Gastroesophageal sphincter (tissue), 4 donors: ENCODE measurements around the gene CD4. TPM values are rescaled to one million over a fixed set of nuclear protein-coding genes. Genes with fewer than 3 reads are reported as not detected.
A peak's percentile ranks its signal among the peaks of the same experiment; 100 is the strongest.

Experiments
- ATAC-seq: fragments of 150-250 bp; one replicate; pipeline ENCODE4 v1.9.1; 2016; ENCODE audit warnings: mild to moderate bottlenecking, moderate library complexity
- H3K27ac ChIP-seq, 4 donors: fragments of 200-600 bp; sonication (generic) in 3 of 4; 1 replicate in 3 of 4; 2 replicates in 1 of 4; pipeline ENCODE4 v1.5.1; 2016 to 2019
- H3K27me3 ChIP-seq: fragments of 200-600 bp; sonication (generic); one replicate; pipeline ENCODE4 v1.5.1; 2019
- H3K36me3 ChIP-seq, 2 donors: fragments of 200-600 bp; sonication (generic); one replicate each; pipeline ENCODE4 v1.5.1; 2019; ENCODE audit warnings: control low read depth in 1 of 2
- H3K4me1 ChIP-seq, 3 donors: fragments of 200-600 bp; sonication (generic); 1 replicate in 2 of 3; 2 replicates in 1 of 3; pipeline ENCODE4 v1.5.1; 2016 to 2019; ENCODE audit warnings: control low read depth in 2 of 3
- H3K4me3 ChIP-seq, 2 donors: fragments of 200-600 bp; sonication (generic); one replicate each; pipeline ENCODE4 v1.5.1; 2019; ENCODE audit warnings: mild to moderate bottlenecking in 1 of 2, moderate library complexity in 1 of 2
- H3K9me3 ChIP-seq, 3 donors: fragments of 200-600 bp; sonication (generic); one replicate each; pipeline ENCODE4 v1.5.1; 2017 to 2019; ENCODE audit warnings: control low read depth in 2 of 3
- EP300 ChIP-seq: sonication (generic); formaldehyde crosslinking; IDR thresholded peaks from one replicate; pipeline ENCODE4 v1.6.1; 2017; ENCODE audit warnings: antibody characterized with exemption, mild to moderate bottlenecking
- POLR2A ChIP-seq, 2 donors: fragments of 450-650 bp; IDR thresholded peaks; one replicate each; pipeline ENCODE4 v1.6.1; 2017; ENCODE audit warnings: antibody characterized with exemption in 2 of 2, mild to moderate bottlenecking in 2 of 2, moderate library complexity in 1 of 2
- POLR2AphosphoS5 ChIP-seq: sonication (generic); formaldehyde crosslinking; IDR thresholded peaks from one replicate; pipeline ENCODE4 v1.6.1; 2017; ENCODE audit warnings: antibody characterized with exemption
- WGBS, 2 donors: methylation state at CpG; one replicate each; pipeline ENCODE4 v1.1.5; 2018; ENCODE audit warnings: low coverage in 1 of 2; 5-methylcytosine and 5-hydroxymethylcytosine counted together
- total RNA-seq, 4 donors: library from RNA; depleted of rRNA; stranded (reverse); fragments of >200 nt; gene quantifications; one replicate each; pipeline ENCODE4 v1.1.0, GENCODE V29; 2016
- TF ChIP-seq, protein P1 (sequence below), 4 experiments: fragments of 200-600 bp in 2 of 4; fragments of 450-650 bp in 2 of 4; sonication (generic) in 1 of 4; IDR thresholded peaks; one replicate each; pipeline ENCODE4 v1.5.1; 2017 to 2019; ENCODE audit warnings: antibody characterized with exemption in 4 of 4, mild to moderate bottlenecking in 2 of 4, moderate library complexity in 2 of 4

Gene CD4
- total RNA-seq, 4 donors from 2014 or later = 2.6 to 15.2 (median 9.1) TPM

DNA sequence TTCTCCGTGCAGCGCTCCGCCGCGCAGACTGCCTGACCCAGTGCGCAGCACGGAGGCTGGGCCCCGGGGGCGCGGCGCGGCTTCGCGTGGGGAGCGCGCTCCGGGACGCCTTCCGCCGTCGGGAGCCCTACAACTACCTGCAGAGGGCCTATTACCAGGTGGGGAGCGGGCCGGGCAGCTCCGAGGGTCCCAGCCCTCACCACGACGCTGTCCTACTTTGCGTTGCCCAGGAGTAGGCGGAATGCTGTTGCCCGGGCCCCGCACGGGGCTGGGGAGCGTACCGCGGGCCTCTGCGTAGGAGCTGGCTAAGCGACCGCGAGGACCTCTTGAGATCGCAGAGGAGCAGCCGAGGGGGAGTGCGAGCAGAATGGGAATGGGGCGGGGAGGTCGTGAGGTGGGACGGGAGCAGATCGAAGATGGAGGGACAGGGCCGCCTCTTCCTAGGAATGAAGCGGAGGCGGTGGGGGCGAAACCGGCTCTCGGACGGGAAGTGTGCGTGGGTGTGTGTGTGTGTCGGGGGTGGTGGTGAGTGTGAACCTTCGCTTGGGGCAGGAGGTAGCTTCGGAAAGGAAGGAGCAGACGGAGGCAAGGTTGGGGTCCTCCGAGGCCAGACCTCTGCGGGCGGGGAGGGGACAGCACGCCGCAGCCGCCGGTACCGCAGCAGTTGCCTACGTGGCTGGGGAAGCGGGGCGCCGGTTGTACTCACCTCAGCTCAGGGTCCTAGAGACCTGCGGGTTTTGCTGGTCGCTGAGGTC, 39.6 kb downstream of the CD4 start:
- Histone ChIP-seq H3K4me1 (peaks cover 0 to 55% (median 33%) of the 10 kb centered on the region in 3 donors), H3K27ac (peak overlapping the region; percentile 39 to 91 (median 87)), H3K9me3 (no peaks in the 10 kb centered on the region), H3K36me3 (peaks cover 0 to 40% of the 10 kb centered on the region in 2 donors), H3K27me3 (peaks cover 12% of the 10 kb centered on the region), H3K4me3 (peak overlapping the region; percentile 60 to 87)
- ATAC-seq = peak; percentile 29
- WGBS, 2 donors = 2% methylated on average over 15 of the region's 71 CpGs; no CpG with 5 or more reads in 1 of the 2 donors
- TF ChIP-seq POLR2AphosphoS5 = peak; percentile 43
- peak in 1 of 2 donors; percentile 9 for TF ChIP-seq POLR2A (IDR thresholded peaks at IDR 0.05)
- TF ChIP-seq, protein P1, sequence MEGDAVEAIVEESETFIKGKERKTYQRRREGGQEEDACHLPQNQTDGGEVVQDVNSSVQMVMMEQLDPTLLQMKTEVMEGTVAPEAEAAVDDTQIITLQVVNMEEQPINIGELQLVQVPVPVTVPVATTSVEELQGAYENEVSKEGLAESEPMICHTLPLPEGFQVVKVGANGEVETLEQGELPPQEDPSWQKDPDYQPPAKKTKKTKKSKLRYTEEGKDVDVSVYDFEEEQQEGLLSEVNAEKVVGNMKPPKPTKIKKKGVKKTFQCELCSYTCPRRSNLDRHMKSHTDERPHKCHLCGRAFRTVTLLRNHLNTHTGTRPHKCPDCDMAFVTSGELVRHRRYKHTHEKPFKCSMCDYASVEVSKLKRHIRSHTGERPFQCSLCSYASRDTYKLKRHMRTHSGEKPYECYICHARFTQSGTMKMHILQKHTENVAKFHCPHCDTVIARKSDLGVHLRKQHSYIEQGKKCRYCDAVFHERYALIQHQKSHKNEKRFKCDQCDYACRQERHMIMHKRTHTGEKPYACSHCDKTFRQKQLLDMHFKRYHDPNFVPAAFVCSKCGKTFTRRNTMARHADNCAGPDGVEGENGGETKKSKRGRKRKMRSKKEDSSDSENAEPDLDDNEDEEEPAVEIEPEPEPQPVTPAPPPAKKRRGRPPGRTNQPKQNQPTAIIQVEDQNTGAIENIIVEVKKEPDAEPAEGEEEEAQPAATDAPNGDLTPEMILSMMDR (IDR thresholded peaks at IDR 0.05) = no peak
- no peak for TF ChIP-seq EP300

DNA sequence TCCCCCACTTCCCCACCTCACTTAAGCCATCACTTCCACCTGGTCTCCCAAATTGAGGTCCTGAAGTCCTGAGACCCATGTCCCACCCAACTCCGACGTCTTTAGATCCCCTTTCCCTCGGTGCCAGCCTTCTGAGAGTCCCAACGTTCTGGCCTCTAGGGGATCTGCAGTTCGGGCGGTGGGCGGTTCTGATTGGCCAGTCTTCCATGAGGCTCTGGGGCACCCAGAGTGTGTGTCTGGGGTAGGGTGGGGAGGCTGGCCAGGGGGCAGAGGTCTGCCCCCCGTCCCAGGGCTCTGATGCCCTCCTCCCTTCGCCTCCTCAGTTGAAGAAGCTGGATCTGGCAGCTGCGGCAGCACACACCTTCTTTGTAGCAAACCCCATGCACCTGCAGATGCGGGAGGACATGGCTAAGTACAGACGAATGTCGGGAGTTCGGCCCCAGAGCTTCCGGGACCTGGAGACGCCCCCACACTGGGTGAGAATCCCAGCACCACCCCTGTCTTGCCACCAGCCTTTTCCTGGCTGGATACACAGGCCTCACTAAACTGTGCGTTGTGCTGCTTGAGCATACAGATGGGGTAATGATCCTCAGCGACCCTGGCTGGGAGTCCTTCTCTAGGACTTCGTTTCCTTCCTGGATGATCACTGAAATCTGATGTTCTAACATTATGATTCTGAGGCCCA, 40.4 kb downstream of the CD4 start:
- Histone ChIP-seq H3K9me3 (no peaks in the 10 kb centered on the region), H3K36me3 (peaks cover 0 to 48% of the 10 kb centered on the region in 2 donors), H3K27me3 (peaks cover 5% of the 10 kb centered on the region), H3K4me1 (peaks cover 0 to 55% (median 33%) of the 10 kb centered on the region in 3 donors), H3K27ac (peak overlapping the region in 3 of 4 donors; percentile 87 to 91 (median 87)), H3K4me3 (peak overlapping the region; percentile 60 to 87)
- 60% methylated on average over 2 of the region's 19 CpGs; no CpG with 5 or more reads in 1 of the 2 donors for WGBS, 2 donors
- TF ChIP-seq, protein P1 (IDR thresholded peaks at IDR 0.05) = peak in 2 of 4 experiments; percentile 8 to 35
- no peak for TF ChIP-seq EP300
- TF ChIP-seq POLR2A (IDR thresholded peaks at IDR 0.05) = no peak
- ATAC-seq = no peak

DNA sequence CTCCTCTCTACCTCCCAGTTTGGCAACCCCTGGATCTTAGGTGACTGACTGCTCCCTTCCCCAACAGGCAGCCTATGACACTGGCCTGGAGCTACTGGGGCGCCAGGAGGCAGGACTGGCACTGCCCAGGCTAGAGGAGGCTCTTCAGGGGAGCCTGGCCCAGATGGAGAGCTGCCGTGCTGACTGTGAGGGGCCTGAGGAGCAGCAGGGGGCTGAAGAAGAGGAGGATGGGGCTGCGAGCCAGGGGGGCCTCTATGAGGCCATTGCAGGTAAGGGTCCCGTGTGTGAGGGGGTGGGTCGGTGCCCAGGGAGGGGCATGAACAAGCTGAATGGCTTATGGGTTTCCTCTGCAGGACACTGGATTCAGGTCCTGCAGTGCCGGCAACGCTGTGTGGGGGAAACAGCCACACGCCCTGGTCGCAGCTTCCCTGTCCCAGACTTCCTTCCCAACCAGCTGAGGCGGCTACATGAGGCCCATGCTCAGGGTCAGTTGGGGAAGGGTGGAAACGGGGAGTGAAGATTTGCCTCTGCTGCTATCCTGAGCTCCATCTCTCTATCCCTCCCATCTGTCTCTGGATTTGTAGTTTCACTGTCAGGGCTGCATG, 41.1 kb downstream of the CD4 start:
- TF ChIP-seq POLR2AphosphoS5 (no peak), EP300 (no peak), POLR2A (IDR thresholded peaks at IDR 0.05) (no peak)
- TF ChIP-seq, protein P1 (IDR thresholded peaks at IDR 0.05) = no peak
- Histone ChIP-seq H3K4me1 (peaks cover 0 to 48% (median 28%) of the 10 kb centered on the region in 3 donors), H3K27me3 (no peaks in the 10 kb centered on the region), H3K27ac (peak overlapping the region in 3 of 4 donors; percentile 87 to 91 (median 87)), H3K36me3 (peaks cover 0 to 54% of the 10 kb centered on the region in 2 donors), H3K4me3 (no peak overlapping the region), H3K9me3 (no peaks in the 10 kb centered on the region)
- ATAC-seq = no peak
- WGBS, 2 donors = 82 to 88% methylated on average over 4 to 6 of the region's 11 CpGs

DNA sequence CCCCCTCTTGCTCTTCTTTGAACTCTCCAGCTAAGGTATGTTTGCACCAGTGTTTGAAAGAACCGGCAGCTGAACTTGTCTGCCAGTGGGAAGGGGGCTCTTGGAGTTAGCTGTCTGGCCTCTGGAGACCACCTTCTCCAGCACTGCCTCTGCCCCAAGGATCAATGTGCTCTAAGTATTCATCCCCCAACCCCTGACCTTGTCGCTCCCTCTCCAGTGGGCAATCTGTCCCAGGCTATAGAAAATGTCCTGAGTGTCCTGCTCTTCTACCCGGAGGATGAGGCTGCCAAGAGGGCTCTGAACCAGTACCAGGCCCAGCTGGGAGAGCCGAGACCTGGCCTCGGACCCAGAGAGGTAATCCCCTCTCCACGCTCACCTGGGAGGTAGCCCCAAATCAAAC, 41.7 kb downstream of the CD4 start:
- H3K36me3 ChIP-seq = peaks cover 0 to 54% of the 10 kb centered on the region in 2 donors
- ATAC-seq = no peak

More for the DNA sequence above, 41.7 kb downstream of the CD4 start:
- Histone ChIP-seq H3K27ac (no peak overlapping the region), H3K27me3 (no peaks in the 10 kb centered on the region), H3K9me3 (no peaks in the 10 kb centered on the region), H3K4me1 (peaks cover 0 to 41% (median 22%) of the 10 kb centered on the region in 3 donors), H3K4me3 (no peak overlapping the region)
- TF ChIP-seq EP300 = no peak
- TF ChIP-seq, protein P1 (IDR thresholded peaks at IDR 0.05) = no peak
- TF ChIP-seq POLR2A (IDR thresholded peaks at IDR 0.05) = no peak
- no peak for TF ChIP-seq POLR2AphosphoS5
- 90 to 94% methylated on average over 2 to 3 of the region's 6 CpGs for WGBS, 2 donors
